ENCODE data around the gene LNPEP.

DNA sequence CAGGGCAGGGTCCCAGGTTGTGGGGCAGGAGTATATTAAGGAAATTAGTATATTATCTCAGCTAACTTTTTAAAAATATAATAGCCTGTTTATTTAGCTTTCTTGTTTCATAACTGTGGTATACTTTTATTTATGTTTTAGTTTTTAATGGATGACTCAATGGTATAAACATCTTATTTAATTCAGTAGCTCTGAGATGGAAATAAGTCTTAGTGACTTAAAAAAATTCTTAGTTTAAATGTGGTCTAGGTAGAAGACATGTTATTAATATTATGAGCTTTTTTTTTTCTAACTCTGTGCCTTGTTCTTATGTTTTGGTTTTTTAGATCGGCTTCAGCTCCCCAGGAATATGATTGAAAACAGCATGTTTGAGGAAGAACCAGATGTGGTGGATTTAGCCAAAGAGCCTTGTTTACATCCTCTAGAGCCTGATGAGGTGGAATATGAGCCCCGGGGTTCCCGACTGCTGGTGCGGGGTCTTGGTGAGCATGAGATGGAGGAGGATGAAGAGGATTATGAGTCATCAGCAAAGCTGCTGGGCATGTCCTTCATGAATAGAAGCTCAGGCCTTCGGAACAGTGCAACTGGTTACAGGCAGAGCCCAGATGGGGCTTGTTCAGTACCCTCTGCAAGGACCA is 43.1 kb downstream of the LNPEP start:
- TF ChIP-seq, protein P1, sequence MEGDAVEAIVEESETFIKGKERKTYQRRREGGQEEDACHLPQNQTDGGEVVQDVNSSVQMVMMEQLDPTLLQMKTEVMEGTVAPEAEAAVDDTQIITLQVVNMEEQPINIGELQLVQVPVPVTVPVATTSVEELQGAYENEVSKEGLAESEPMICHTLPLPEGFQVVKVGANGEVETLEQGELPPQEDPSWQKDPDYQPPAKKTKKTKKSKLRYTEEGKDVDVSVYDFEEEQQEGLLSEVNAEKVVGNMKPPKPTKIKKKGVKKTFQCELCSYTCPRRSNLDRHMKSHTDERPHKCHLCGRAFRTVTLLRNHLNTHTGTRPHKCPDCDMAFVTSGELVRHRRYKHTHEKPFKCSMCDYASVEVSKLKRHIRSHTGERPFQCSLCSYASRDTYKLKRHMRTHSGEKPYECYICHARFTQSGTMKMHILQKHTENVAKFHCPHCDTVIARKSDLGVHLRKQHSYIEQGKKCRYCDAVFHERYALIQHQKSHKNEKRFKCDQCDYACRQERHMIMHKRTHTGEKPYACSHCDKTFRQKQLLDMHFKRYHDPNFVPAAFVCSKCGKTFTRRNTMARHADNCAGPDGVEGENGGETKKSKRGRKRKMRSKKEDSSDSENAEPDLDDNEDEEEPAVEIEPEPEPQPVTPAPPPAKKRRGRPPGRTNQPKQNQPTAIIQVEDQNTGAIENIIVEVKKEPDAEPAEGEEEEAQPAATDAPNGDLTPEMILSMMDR (conservative IDR thresholded peaks at IDR 0.05), result no peak
- no peak for TF ChIP-seq EZH2 (IDR thresholded peaks at IDR 0.05; ENCODE audit: low read depth)
